Esophagus squamous epithelium (tissue), 4 donors: ENCODE data around the gene DNAJA2.

ENCODE experiments used
- CTCF ChIP-seq, 6 experiments: fragments of 450-650 bp in 4 of 6; fragments of 200-600 bp in 2 of 6; sonication (generic) in 2 of 6; IDR thresholded peaks; one replicate each; pipeline ENCODE4 v1.5.1; 2016 to 2019; ENCODE audit warnings: antibody characterized with exemption in 6 of 6, mild to moderate bottlenecking in 4 of 6, moderate library complexity in 4 of 6
- POLR2A ChIP-seq, 4 donors: fragments of 450-650 bp; IDR thresholded peaks; one replicate each; pipeline ENCODE4 v1.6.1; 2017; ENCODE audit warnings: antibody characterized with exemption in 4 of 4, mild to moderate bottlenecking in 4 of 4, moderate library complexity in 3 of 4

GRCh38 chr16:46928811-46929210 is 44.7 kb downstream of the DNAJA2 start:
- no peak for TF ChIP-seq POLR2A (IDR thresholded peaks at IDR 0.05)
- TF ChIP-seq CTCF (IDR thresholded peaks at IDR 0.05) = no peak
